ENCODE measurements around the gene SMG7. TPM values are rescaled to one million over a fixed set of nuclear protein-coding genes. Genes with fewer than 3 reads are reported as not detected.

SMG7 gene
- polyA plus RNA-seq, 4 donors, result 18.4 to 49.3 (median 22.3) TPM

- no peaks in the 10 kb centered on the region for H3K27me3 ChIP-seq (ENCODE audit: control insufficient read depth in 3 of 3, insufficient read depth in 3 of 3, low read length in 3 of 3)
- H3K9me3 ChIP-seq (ENCODE audit: control insufficient read depth in 2 of 2, insufficient read depth in 1 of 2, low read depth in 1 of 2, low read length in 1 of 2), result no peaks in the 10 kb centered on the region
- FAIRE-seq (no peak), DNase-seq (no peak)
- WGBS, 3 donors, result 92 to 97% (median 95%) methylated on average over 3 of the region's 3 CpGs
- no peak overlapping the region for H3K4me3 ChIP-seq (ENCODE audit: low read depth in 1 of 3, low read length in 3 of 3)
- no peaks in the 10 kb centered on the region for H3K4me1 ChIP-seq (ENCODE audit: control insufficient read depth in 3 of 3, insufficient read depth in 2 of 3, low read depth in 1 of 3, low read length in 2 of 3)
- no peak overlapping the region for H3K27ac ChIP-seq (ENCODE audit: low read depth in 1 of 3, low read length in 2 of 3)
- H3K36me3 ChIP-seq (ENCODE audit: control insufficient read depth in 3 of 3, insufficient read depth in 2 of 3, low read depth in 1 of 3, low read length in 3 of 3), result peaks cover 4 to 20% (median 12%) of the 10 kb centered on the region in 3 donors
Observed at GRCh38 chr1:183533617-183534174, 61.4 kb downstream of the SMG7 start.

DNA sequence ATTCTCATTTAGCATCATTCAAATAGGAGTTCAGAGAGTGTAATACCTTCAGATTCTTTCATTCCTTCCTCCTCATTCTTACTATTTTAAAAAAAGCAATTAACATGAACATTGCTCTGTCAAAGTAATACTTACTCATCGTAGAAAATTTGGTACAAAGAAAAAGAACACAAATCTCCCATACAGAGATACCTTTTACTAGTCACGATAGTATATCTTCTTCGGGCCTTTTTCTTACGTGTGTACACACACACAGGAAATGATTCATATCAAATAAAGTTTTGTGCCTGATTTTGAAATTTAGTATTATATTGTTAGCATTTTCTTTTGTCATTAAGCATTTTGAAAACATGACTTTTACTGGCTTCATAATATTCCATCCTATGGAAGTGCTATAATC is 65.1 kb downstream of the SMG7 start:
- no peak overlapping the region for H3K27ac ChIP-seq (ENCODE audit: low read depth in 1 of 3, low read length in 2 of 3)
- peaks cover 17 to 26% (median 22%) of the 10 kb centered on the region in 3 donors for H3K36me3 ChIP-seq (ENCODE audit: control insufficient read depth in 3 of 3, insufficient read depth in 2 of 3, low read depth in 1 of 3, low read length in 3 of 3)
- no peaks in the 10 kb centered on the region for H3K27me3 ChIP-seq (ENCODE audit: control insufficient read depth in 3 of 3, insufficient read depth in 3 of 3, low read length in 3 of 3)
- WGBS, 3 donors, result 90 to 97% (median 93%) methylated on average over 4 of the region's 4 CpGs
- FAIRE-seq (no peak), DNase-seq (no peak)
- no peaks in the 10 kb centered on the region for H3K9me3 ChIP-seq (ENCODE audit: control insufficient read depth in 2 of 2, insufficient read depth in 1 of 2, low read depth in 1 of 2, low read length in 1 of 2)
- H3K4me3 ChIP-seq (ENCODE audit: low read depth in 1 of 3, low read length in 3 of 3), result no peak overlapping the region
- no peaks in the 10 kb centered on the region for H3K4me1 ChIP-seq (ENCODE audit: control insufficient read depth in 3 of 3, insufficient read depth in 2 of 3, low read depth in 1 of 3, low read length in 2 of 3)

DNA sequence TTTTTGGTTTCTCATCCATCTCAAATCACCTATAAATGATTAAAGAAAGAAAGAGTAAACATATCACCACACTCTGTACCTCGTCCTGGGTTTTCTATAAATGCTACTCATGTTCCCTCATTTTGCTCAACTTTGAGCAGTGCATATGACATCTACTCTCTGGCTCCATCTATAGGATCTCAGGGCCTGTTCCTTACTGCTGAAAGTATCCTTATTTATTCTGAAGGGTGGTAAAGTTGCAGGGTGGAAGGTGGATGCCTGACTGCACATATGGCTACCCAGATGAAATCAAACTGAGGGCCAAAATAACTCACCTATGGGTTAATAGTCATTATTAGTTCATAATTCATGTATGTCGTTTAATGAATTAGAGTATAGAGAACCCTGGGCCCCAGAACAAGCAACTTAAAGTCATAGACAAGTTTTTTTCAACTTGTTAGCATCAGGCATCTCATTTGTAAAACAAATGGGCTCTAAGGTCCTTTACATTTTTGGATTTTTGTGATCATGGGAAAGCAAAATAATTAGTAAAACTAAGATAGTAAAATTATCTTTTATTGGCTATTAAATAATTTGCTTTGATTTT is 71.4 kb downstream of the SMG7 start:
- no peaks in the 10 kb centered on the region for H3K9me3 ChIP-seq (ENCODE audit: control insufficient read depth in 2 of 2, insufficient read depth in 1 of 2, low read depth in 1 of 2, low read length in 1 of 2)
- H3K27ac ChIP-seq (ENCODE audit: low read depth in 1 of 3, low read length in 2 of 3), result peak overlapping the region in 1 of 3 donors; percentile 51
- peaks cover 21 to 28% (median 26%) of the 10 kb centered on the region in 3 donors for H3K36me3 ChIP-seq (ENCODE audit: control insufficient read depth in 3 of 3, insufficient read depth in 2 of 3, low read depth in 1 of 3, low read length in 3 of 3)
- DNase-seq (peak; percentile 63 to 76), FAIRE-seq (no peak)
- H3K27me3 ChIP-seq (ENCODE audit: control insufficient read depth in 3 of 3, insufficient read depth in 3 of 3, low read length in 3 of 3), result no peaks in the 10 kb centered on the region
- no peak overlapping the region for H3K4me3 ChIP-seq (ENCODE audit: low read depth in 1 of 3, low read length in 3 of 3)
- 31 to 47% (median 38%) methylated on average over 2 of the region's 2 CpGs for WGBS, 3 donors
- H3K4me1 ChIP-seq (ENCODE audit: control insufficient read depth in 3 of 3, insufficient read depth in 2 of 3, low read depth in 1 of 3, low read length in 2 of 3), result peaks cover 0 to 12% (median 0%) of the 10 kb centered on the region in 3 donors

DNA sequence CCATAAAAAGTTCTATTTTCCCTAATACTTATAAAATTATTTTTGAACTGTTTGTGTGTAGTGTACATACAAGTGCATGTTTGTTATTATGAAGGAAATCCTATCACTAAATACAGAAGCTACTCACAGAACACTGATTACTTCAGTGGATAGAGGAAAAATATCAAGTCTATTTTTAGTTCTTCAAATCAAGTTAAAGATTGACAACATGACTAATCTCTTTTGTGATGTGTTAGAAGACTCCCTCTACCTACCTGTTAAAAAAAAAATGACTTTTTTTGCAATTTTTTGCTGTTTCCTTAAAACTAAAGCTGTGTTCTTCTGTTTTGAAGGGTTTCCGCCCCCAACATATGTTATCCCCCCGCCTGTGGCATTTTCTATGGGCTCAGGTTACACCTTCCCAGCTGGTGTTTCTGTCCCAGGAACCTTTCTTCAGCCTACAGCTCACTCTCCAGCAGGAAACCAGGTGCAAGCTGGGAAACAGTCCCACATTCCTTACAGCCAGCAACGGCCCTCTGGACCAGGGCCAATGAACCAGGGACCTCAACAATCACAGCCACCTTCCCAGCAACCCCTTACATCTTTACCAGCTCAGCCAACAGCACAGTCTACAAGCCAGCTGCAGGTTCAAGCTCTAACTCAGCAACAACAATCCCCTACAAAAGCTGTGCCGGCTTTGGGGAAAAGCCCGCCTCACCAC is 72.4 kb downstream of the SMG7 start:
- Histone ChIP-seq H3K27me3 (ENCODE audit: control insufficient read depth in 3 of 3, insufficient read depth in 3 of 3, low read length in 3 of 3) (no peaks in the 10 kb centered on the region), H3K36me3 (ENCODE audit: control insufficient read depth in 3 of 3, insufficient read depth in 2 of 3, low read depth in 1 of 3, low read length in 3 of 3) (peaks cover 22 to 29% (median 23%) of the 10 kb centered on the region in 3 donors), H3K27ac (ENCODE audit: low read depth in 1 of 3, low read length in 2 of 3) (peak overlapping the region in 1 of 3 donors; percentile 51), H3K4me1 (ENCODE audit: control insufficient read depth in 3 of 3, insufficient read depth in 2 of 3, low read depth in 1 of 3, low read length in 2 of 3) (peaks cover 0 to 12% (median 0%) of the 10 kb centered on the region in 3 donors), H3K4me3 (ENCODE audit: low read depth in 1 of 3, low read length in 3 of 3) (no peak overlapping the region), H3K9me3 (ENCODE audit: control insufficient read depth in 2 of 2, insufficient read depth in 1 of 2, low read depth in 1 of 2, low read length in 1 of 2) (no peaks in the 10 kb centered on the region)
- DNase-seq (peak in 1 of 2 donors; percentile 52), FAIRE-seq (no peak)
- WGBS, 3 donors, result 79 to 83% (median 81%) methylated on average over 5 of the region's 5 CpGs

DNA sequence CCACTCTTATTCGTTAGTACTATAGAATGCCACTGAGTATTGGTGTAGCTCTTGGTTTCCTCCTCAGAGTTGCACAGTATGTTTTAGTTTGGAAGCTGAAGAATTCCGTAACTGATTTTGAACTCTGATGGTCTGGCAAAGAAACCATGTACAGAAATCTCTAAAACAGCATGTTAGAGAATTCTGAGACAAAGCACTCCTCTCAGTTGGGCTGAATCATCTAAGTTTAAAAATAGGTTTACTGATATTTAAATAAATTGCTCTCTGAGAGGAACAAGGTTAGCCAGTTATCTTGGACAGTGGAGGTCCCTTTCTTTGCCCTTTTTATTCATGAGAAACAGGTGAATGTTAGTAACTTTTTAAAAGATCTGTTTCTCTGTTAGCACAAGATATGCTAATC is 74.1 kb downstream of the SMG7 start:
- no peaks in the 10 kb centered on the region for H3K27me3 ChIP-seq (ENCODE audit: control insufficient read depth in 3 of 3, insufficient read depth in 3 of 3, low read length in 3 of 3)
- peaks cover 22 to 30% (median 24%) of the 10 kb centered on the region in 3 donors for H3K36me3 ChIP-seq (ENCODE audit: control insufficient read depth in 3 of 3, insufficient read depth in 2 of 3, low read depth in 1 of 3, low read length in 3 of 3)
- FAIRE-seq (no peak), DNase-seq (no peak)
- H3K4me3 ChIP-seq (ENCODE audit: low read depth in 1 of 3, low read length in 3 of 3), result no peak overlapping the region
- H3K27ac ChIP-seq (ENCODE audit: low read depth in 1 of 3, low read length in 2 of 3), result no peak overlapping the region
- 88 to 91% (median 89%) methylated on average over 2 of the region's 2 CpGs for WGBS, 3 donors
- no peaks in the 10 kb centered on the region for H3K9me3 ChIP-seq (ENCODE audit: control insufficient read depth in 2 of 2, insufficient read depth in 1 of 2, low read depth in 1 of 2, low read length in 1 of 2)
- peaks cover 0 to 12% (median 0%) of the 10 kb centered on the region in 3 donors for H3K4me1 ChIP-seq (ENCODE audit: control insufficient read depth in 3 of 3, insufficient read depth in 2 of 3, low read depth in 1 of 3, low read length in 2 of 3)

DNA sequence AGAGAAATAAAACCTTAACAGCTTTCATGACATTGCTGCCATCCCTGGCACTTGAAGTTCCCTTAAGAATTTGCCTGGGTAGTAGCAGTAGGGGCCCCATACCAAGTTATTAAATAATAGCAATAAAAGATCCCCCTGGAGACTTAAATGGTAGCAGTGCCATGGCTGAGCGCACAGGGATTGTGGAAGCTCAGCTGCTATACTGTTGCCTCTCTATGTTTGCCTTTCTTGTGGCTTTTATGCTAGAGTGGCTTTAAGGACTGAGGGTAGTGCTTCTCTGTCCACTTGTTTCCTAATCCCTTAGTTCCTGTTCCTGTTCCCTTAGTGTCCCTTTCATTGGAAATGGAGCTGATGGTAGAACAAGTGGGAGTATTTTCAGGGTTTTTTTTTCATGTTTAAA is 75.8 kb downstream of the SMG7 start:
- FAIRE-seq (no peak), DNase-seq (no peak)
- H3K27me3 ChIP-seq (ENCODE audit: control insufficient read depth in 3 of 3, insufficient read depth in 3 of 3, low read length in 3 of 3), result no peaks in the 10 kb centered on the region
- H3K36me3 ChIP-seq (ENCODE audit: control insufficient read depth in 3 of 3, insufficient read depth in 2 of 3, low read depth in 1 of 3, low read length in 3 of 3), result peaks cover 22 to 37% (median 34%) of the 10 kb centered on the region in 3 donors
- no peaks in the 10 kb centered on the region for H3K9me3 ChIP-seq (ENCODE audit: control insufficient read depth in 2 of 2, insufficient read depth in 1 of 2, low read depth in 1 of 2, low read length in 1 of 2)
- no peak overlapping the region for H3K27ac ChIP-seq (ENCODE audit: low read depth in 1 of 3, low read length in 2 of 3)
- H3K4me3 ChIP-seq (ENCODE audit: low read depth in 1 of 3, low read length in 3 of 3), result no peak overlapping the region
- H3K4me1 ChIP-seq (ENCODE audit: control insufficient read depth in 3 of 3, insufficient read depth in 2 of 3, low read depth in 1 of 3, low read length in 2 of 3), result peaks cover 0 to 12% (median 0%) of the 10 kb centered on the region in 3 donors
- WGBS, 3 donors, result 94 to 100% (median 96%) methylated on average over 1 of the region's 1 CpG

DNA sequence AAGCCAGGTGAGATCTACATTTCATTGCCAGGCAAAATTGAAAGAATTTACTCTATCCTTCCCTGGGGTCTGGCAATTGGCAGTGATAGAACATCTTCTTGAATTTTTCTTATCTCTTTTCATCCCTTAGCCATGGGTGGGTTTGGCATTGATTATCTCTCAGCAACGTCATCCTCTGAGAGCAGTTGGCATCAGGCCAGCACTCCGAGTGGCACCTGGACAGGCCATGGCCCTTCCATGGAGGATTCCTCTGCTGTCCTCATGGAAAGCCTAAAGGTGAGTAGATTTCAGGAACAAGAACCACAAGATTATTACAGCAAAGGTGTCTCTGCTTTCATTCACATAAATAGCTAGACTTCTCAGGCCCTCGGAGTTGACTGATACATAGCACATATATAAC is 78.6 kb downstream of the SMG7 start:
- peaks cover 22 to 35% (median 28%) of the 10 kb centered on the region in 3 donors for H3K36me3 ChIP-seq (ENCODE audit: control insufficient read depth in 3 of 3, insufficient read depth in 2 of 3, low read depth in 1 of 3, low read length in 3 of 3)
- 41 to 53% (median 53%) methylated on average over 3 of the region's 3 CpGs for WGBS, 3 donors
- FAIRE-seq, result no peak

GRCh38 chr1:183551924-183552323 is 79.6 kb downstream of the SMG7 start:
- Histone ChIP-seq H3K27ac (ENCODE audit: low read depth in 1 of 3, low read length in 2 of 3) (no peak overlapping the region), H3K27me3 (ENCODE audit: control insufficient read depth in 3 of 3, insufficient read depth in 3 of 3, low read length in 3 of 3) (no peaks in the 10 kb centered on the region), H3K4me1 (ENCODE audit: control insufficient read depth in 3 of 3, insufficient read depth in 2 of 3, low read depth in 1 of 3, low read length in 2 of 3) (no peaks in the 10 kb centered on the region), H3K36me3 (ENCODE audit: control insufficient read depth in 3 of 3, insufficient read depth in 2 of 3, low read depth in 1 of 3, low read length in 3 of 3) (peaks cover 15 to 32% (median 22%) of the 10 kb centered on the region in 3 donors), H3K4me3 (ENCODE audit: low read depth in 1 of 3, low read length in 3 of 3) (no peak overlapping the region), H3K9me3 (ENCODE audit: control insufficient read depth in 2 of 2, insufficient read depth in 1 of 2, low read depth in 1 of 2, low read length in 1 of 2) (no peaks in the 10 kb centered on the region)
- WGBS, 3 donors, result 85 to 95% (median 91%) methylated on average over 9 of the region's 9 CpGs
- DNase-seq (no peak), FAIRE-seq (no peak)

More for the DNA sequence above, 78.6 kb downstream of the SMG7 start:
- Histone ChIP-seq H3K27ac (ENCODE audit: low read depth in 1 of 3, low read length in 2 of 3) (no peak overlapping the region), H3K4me3 (ENCODE audit: low read depth in 1 of 3, low read length in 3 of 3) (no peak overlapping the region), H3K4me1 (ENCODE audit: control insufficient read depth in 3 of 3, insufficient read depth in 2 of 3, low read depth in 1 of 3, low read length in 2 of 3) (peaks cover 0 to under 1% (median 0%) of the 10 kb centered on the region in 3 donors), H3K9me3 (ENCODE audit: control insufficient read depth in 2 of 2, insufficient read depth in 1 of 2, low read depth in 1 of 2, low read length in 1 of 2) (no peaks in the 10 kb centered on the region), H3K27me3 (ENCODE audit: control insufficient read depth in 3 of 3, insufficient read depth in 3 of 3, low read length in 3 of 3) (no peaks in the 10 kb centered on the region)
- DNase-seq, result no peak
